Stomach (tissue), 4 donors: Measurements from ENCODE around the gene PDS5A.
"Not testable (repeated sequence)": the region's sequence is repeated elsewhere in the genome, so short reads cannot be mapped to it uniquely, and the experiment has no call there.

Experiments
- EP300 ChIP-seq: sonication (generic); formaldehyde crosslinking; IDR thresholded peaks from one replicate; pipeline ENCODE4 v1.6.1; 2017; ENCODE audit warnings: antibody characterized with exemption
- POLR2A ChIP-seq, 4 donors: fragments of 450-650 bp; IDR thresholded peaks; one replicate each; pipeline ENCODE4 v1.6.1; 2016; ENCODE audit warnings: antibody characterized with exemption in 4 of 4, control low read depth in 2 of 4, mild to moderate bottlenecking in 1 of 4, moderate library complexity in 1 of 4

GRCh38 chr4:39944245-39944644 lies 33.5 kb downstream of the PDS5A start:
- TF ChIP-seq POLR2A (IDR thresholded peaks at IDR 0.05); EP300: not testable (repeated sequence)
